ENCODE data around the gene CACNA2D3. TPM values are rescaled to one million over a fixed set of nuclear protein-coding genes. Genes with fewer than 3 reads are reported as not detected.

The CACNA2D3 gene
- total RNA-seq, 1 donor from 2014 or later: 6.3 TPM

GRCh38 chr3:54665016-54665600, 542.8 kb downstream of the CACNA2D3 start:
- no peak for DNase-seq (ENCODE audit: low spot score)

DNA sequence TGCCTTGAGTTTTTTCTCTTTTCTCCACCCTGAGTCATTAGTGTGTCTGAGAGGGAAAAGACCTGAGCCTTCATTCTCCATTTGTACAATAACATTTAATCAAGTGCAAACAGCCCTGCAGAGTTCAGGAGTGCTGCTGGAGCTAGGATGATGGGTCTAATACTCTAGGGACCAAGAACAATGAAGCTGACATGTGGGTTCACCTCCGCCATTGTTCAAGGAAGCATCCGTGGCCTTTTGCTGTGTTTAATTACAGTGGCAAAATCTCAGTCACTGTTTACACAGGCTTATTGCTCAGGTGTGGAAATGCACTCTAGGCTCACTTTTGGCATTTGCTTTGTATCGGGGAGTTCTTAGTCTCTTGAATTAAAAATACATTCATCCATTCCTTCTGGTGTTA, 545.9 kb downstream of the CACNA2D3 start:
- DNase-seq (ENCODE audit: low spot score): no peak

GRCh38 chr3:54670201-54671000, 548.0 kb downstream of the CACNA2D3 start:
- peak; percentile 48 for DNase-seq (ENCODE audit: low spot score)

DNA sequence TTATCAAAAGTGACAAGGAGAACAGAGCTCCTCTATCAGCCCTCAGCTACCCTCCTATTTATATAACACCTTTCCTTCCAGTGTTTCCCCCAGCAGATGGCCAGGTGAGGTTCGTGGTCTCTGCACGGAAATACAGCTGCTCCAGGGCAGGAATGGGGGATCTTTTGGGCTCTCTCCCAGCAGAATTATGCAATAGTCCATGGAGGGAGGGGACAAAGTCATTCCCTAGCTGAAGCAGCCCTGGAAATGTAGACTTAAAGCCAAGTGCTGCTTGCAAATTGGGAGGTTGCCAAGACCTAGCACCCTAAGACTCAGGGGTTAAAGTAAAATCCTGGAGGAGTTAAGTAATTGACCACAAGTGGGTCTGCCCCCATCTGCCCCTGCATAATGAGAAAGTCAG, 549.2 kb downstream of the CACNA2D3 start:
- no peak for DNase-seq (ENCODE audit: low spot score)

- no peak for DNase-seq (ENCODE audit: low spot score)
Measured at GRCh38 chr3:54676087-54676486, 553.7 kb downstream of the CACNA2D3 start.

DNA sequence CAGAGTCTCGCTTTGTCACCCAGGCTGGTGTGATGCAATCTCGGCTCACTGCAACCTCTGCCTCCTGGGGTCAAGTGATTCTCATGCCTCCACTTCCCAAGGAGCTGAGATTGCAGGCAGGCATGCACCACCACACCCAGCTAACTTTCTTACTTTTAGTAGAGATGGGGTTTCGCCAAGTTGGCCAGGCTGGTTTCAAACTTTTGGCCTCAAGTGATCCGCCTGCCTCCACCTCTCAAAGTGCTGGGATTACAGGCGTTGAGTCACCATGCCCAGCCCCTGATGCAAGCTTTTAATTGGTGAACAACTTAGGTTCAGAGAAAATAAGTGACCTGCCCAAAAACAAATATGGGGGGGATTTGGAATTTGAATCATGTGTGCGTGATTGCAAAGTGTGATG, 559.4 kb downstream of the CACNA2D3 start:
- no peak for DNase-seq (ENCODE audit: low spot score)

GRCh38 chr3:54685213-54685612, 562.9 kb downstream of the CACNA2D3 start:
- DNase-seq (ENCODE audit: low spot score): no peak

GRCh38 chr3:54691289-54691771, 569.0 kb downstream of the CACNA2D3 start:
- DNase-seq (ENCODE audit: low spot score): no peak

DNA sequence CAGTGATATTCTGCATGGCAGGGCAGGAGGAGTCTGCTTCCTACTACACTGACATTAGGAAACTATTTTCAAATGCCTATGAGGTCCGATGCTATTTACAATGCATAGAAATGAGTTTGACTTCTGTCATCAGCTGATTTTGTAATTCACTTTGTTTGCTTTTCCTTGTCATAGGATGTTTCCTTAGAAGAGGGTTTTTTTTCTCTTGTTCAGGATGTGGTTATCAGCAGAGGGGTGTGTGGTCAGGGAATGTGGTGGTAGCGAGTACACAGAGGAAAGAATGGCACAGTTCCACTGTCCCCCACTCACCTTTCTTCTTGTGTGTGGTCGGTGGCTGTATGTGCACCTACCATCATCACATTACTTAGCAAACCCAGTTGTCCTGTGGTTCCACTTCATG, 574.0 kb downstream of the CACNA2D3 start:
- no peak for DNase-seq (ENCODE audit: low spot score)

GRCh38 chr3:54698054-54698453, 575.7 kb downstream of the CACNA2D3 start:
- DNase-seq (ENCODE audit: low spot score): no peak

DNA sequence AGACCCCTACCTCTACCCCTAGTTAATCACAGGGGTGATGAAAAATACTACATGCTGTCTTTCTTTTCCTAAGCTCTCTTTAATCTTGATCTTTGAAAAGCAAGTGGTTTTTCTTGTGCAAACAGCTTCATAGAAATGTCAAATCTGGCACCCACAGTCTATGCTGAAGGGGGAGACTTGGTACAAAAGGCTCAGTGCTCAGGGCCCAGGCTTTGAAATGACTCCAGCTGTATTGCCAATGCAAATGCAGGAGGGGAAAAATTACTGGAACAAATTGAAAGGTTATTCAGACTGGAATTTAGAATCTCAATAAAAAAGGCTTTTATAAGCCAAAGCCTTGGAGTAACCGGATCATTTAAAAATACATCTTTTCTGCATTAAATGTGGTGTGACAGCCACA, 581.6 kb downstream of the CACNA2D3 start:
- no peak for DNase-seq (ENCODE audit: low spot score)

DNA sequence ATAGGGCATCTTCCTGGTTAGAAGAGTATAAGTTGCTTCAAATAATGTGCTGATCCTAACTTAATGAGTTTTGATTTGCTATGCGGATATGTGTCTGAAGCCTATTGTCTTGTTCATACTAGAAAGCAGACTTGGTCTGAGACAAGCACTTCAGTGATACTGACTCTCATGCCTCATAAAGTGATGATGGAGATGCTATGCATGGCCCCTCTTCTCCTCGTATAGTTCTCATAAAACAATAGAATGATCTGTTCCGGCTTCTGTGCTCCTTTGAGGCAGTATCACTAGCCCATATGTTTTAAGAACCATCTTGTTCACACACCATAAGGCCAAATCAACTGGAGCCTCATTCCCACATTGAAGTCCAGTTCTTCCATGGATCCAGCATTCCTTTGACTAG, 583.4 kb downstream of the CACNA2D3 start:
- no peak for DNase-seq (ENCODE audit: low spot score)

DNA sequence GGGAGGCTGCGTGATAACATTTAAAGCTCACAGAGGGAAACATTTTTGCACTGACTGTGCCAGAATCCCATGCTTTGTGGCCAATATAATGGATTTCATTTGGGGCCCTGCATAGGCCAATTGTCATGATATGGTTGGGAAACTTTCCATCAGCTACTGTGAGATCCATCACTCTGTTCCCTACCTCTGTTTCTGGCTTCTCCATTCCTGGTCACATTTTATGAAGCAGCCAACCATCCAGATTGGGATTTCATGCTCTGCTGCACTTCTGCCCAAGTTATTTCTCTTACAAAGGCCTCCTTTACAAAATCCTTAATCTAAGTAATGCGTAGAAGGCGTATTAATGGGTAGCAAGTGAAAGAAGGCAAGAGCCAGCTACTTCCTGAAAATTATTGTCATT, 584.4 kb downstream of the CACNA2D3 start:
- no peak for DNase-seq (ENCODE audit: low spot score)

DNA sequence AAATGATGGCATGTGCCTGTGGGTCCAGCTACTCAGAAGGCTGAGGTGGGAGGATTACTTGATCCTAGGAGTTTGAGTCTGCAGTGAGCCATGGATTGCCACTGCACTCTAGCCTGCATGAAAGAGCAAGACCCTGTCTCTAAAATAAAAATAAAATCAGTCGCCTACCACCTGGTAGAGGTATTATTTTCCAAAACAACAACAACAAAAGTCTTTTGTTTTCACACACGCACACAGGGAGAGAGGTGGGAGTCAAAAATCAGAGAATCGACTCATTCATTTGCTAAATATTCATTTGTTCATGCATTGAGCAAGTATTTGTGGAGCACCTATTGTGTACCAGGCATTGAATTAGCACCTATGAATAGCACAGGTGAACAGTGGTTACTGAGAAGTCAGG, 587.4 kb downstream of the CACNA2D3 start:
- DNase-seq (ENCODE audit: low spot score): no peak

DNA sequence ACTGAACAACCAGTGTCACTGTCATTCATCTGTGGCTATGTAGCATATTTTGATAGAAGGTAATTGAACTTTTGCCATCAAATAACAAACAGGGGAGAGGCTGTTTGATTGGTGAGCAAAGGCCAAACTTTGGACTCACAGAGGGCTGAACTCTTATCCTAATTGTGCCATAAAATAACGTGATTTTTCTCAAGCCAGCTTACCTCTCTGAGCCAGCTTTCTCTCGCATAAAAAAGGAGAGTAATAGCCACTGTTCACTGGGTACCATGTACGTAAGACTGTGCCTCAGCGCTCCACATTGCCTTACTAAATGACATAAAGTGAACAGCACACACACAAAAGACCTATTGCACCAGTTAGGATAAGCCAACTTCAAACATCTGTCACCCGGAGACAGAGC, 588.6 kb downstream of the CACNA2D3 start:
- no peak for DNase-seq (ENCODE audit: low spot score)

DNA sequence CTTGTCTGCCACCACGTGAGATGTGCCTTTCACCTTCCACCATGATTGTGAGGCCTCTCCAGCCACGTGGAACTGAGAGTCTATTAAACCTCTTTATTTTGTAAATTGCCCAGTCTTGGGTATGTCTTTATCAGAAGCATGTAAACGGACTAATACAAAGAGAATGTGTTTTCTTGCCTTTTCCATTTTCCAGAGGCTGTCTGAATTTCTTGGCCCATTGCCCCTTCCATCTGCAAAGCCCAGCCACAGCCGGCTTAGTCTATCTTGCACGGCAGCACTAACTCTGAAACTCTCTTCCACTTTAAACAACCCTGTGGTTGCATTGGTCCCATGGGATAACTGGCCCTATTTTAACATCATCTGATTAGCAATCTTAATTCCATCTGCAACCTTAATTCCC, 590.2 kb downstream of the CACNA2D3 start:
- DNase-seq (ENCODE audit: low spot score): no peak

GRCh38 chr3:54713031-54713430, 590.7 kb downstream of the CACNA2D3 start:
- no peak for DNase-seq (ENCODE audit: low spot score)

GRCh38 chr3:54713455-54713854, 591.1 kb downstream of the CACNA2D3 start:
- peak; percentile 43 for DNase-seq (ENCODE audit: low spot score)

DNA sequence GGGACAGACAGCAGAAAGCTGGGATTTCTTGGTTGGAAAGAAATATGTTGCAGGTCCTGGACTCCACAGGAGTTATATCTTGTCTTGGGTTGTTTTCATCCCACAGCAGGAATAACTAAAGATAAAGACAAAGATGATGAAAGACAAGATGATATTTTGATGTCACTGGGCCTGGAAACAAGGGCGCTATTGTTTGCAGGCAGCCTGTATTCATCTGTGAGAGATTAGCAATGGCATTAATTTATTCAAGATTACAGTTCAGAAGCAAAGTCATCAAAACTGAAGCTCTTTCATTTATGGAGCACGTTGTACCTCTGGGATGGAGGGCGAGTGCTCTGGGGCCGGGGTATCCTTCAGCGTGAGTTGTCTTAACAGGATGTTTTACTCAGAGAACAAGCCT, 591.7 kb downstream of the CACNA2D3 start:
- no peak for DNase-seq (ENCODE audit: low spot score)

DNA sequence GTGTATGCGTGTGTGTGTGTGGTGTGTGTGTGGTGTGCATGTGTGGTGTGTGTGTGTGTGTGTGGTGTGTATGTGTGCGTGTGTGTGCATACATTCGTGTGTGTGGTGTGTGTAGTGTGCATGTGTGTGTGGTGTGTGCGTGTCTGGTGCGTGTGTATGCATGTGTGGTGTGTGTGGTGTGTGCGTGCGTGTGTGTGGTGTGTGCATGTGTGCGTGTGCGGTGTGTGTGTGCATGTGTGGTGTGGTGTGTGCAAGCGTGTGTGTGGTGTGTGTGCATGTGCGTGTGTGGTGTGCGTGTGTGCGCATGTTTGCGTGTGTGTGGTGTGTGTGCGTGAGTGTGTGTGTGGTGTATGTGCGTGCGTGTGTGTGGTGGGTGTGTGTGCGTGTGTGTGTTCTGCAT, 595.2 kb downstream of the CACNA2D3 start:
- no peak for DNase-seq (ENCODE audit: low spot score)

DNA sequence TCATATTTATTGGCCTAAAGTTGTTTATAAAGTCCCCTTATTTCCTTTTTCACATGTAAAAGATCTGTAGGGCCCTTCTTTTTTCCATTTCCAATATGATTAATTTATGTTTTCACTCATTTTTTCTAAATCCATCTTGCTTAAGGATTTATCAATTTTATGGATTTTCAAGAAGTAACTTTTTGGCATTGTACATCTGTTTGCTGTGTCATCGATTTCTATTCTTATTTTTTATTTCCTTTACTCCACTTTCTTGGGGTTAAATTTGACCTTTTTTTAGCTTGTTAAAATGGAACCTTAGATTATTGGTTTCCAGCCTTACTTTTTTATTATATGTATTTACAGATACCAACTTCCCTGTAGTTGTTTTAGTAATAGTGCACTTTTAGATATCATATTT, 597.6 kb downstream of the CACNA2D3 start:
- DNase-seq (ENCODE audit: low spot score): no peak

- DNase-seq (ENCODE audit: low spot score): no peak
Measured at GRCh38 chr3:54720604-54721003, 598.3 kb downstream of the CACNA2D3 start.

DNA sequence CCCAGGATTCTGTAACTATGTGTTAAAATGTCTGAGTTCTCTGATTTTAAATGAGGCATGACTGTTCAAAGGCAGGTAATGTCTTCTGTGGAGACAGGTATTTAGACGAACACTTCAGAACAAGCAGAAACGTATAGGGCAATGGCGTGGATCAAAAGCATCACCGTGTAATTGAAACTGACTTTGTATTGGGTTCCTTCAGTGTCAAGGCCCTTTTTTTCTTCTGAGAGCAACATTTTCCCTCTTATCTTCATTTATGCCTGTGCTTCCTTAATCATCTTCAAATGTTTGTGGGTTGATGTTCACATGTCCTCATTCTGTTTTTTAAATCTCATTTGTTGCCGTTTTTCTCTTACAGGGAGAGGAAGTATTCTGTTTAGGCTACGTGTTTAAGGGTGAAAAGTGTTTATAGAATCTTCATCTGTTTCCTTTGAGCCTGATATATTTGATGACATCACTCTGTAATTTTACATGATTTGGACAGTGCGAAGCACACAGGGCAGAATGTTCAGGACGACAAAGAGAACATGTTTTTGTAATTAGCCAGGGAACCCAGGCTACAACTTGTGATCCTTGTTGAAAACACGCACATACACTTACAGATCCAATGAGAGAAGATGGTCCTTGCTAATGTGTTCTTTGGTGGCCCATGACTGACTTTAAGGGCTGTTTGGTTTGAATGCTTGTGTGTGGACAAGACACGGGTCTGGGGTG, 609.5 kb downstream of the CACNA2D3 start:
- no peak for DNase-seq (ENCODE audit: low spot score)
